NB4 (cell line): Measurements from ENCODE around the gene ABCC4.

Experiments
- MYC ChIP-seq: IDR thresholded peaks from 2 replicates; pipeline ENCODE4 v1.6.1; 2011; ENCODE audit warnings: low read depth, low read length
- POLR2A ChIP-seq: IDR thresholded peaks from 2 replicates; pipeline ENCODE4 v1.6.1; 2011; ENCODE audit warnings: mild to moderate bottlenecking; ENCODE audit not compliant: insufficient read length; ENCODE audit errors: extremely low read depth
- TF ChIP-seq, protein P1 (sequence below): IDR thresholded peaks from one replicate; pipeline ENCODE4 v1.5.1; 2012; ENCODE audit warnings: low read depth, low read length

DNA sequence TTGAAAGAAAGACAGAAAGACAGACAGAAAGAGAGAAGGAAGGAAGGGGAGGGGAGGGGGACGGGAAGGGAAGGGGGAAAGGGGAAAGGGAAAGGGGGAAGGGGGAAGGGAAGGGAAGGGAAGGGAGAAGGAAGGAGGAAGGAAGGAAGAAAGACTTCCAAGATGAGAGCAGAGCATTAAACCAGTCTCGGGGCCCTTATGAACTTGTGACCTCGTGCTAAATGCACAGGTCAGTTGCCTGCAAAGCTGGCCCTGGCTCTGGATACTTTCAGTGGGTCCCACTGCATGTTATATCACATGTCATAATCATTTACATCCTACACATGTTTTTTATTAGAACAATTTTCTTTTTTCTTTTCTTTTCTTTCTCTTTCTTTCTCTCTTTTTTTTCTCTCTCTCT is 24.2 kb upstream of the ABCC4 start:
- TF ChIP-seq, protein P1, sequence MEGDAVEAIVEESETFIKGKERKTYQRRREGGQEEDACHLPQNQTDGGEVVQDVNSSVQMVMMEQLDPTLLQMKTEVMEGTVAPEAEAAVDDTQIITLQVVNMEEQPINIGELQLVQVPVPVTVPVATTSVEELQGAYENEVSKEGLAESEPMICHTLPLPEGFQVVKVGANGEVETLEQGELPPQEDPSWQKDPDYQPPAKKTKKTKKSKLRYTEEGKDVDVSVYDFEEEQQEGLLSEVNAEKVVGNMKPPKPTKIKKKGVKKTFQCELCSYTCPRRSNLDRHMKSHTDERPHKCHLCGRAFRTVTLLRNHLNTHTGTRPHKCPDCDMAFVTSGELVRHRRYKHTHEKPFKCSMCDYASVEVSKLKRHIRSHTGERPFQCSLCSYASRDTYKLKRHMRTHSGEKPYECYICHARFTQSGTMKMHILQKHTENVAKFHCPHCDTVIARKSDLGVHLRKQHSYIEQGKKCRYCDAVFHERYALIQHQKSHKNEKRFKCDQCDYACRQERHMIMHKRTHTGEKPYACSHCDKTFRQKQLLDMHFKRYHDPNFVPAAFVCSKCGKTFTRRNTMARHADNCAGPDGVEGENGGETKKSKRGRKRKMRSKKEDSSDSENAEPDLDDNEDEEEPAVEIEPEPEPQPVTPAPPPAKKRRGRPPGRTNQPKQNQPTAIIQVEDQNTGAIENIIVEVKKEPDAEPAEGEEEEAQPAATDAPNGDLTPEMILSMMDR: no peak
- TF ChIP-seq POLR2A (no peak), MYC (no peak)
